ENCODE measurements around the gene UBE2M. TPM values are rescaled to one million over a fixed set of nuclear protein-coding genes. Genes with fewer than 3 reads are reported as not detected.
"Not testable (repeated sequence)": the region's sequence is repeated elsewhere in the genome, so short reads cannot be mapped to it uniquely, and the experiment has no call there.

UBE2M gene
- 10 to 100 TPM; 91.4 to 93.6 TPM for total RNA-seq

DNA sequence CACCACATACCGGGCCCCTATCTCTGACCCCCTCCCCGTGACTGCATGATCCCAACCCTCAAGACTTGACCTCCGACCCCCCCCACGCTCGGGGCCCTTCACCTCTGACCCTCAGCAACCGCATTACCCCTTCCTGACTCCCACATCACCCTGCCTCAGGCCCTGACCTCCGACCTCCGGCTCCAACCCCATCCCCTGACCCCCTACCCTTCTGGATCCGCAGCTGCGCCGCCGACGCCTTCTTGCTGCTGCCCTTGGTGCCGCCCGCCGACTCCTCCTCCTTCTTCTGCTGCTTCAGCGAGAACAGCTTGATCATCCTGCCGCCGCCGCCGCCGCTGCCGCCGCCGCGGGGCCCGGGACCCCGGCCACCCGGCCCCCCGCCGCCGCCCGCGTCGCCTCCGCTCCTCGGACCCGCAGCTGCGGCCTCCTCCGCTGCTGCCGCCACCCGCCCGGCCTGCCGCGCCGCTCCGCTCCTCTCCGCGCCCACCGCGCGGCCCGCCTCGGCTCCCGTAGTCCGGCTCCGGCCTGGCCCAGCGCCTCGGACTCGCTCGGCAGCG is at the start of gene UBE2M:
Gene UBE2M (minus strand): TSS at position 546 of the 557 bp plus-strand sequence. CDS start 230 bp downstream, at position 316.
- peak; percentile 71 for DNase-seq
- H3K27ac Mint-ChIP-seq: peak within 1 kb of the TSS; percentile 100
- peaks cover 64% of the 10 kb centered on the region for H3K4me1 Mint-ChIP-seq (ENCODE audit: low read depth)
- CTCF ChIA-PET: no interaction called here
- peaks cover 34% of the 10 kb centered on the region for H3K36me3 Mint-ChIP-seq (ENCODE audit: low read depth)
- no peaks in the 10 kb centered on the region for H3K27me3 Mint-ChIP-seq (ENCODE audit: low read depth)
- intact Hi-C loops (cut with micrococcal nuclease): loop anchor here (1.0 kb wide), 1 partner anchor 44 kb away; no protein-coding TSS in a partner anchor
- no peaks in the 10 kb centered on the region for H3K9me3 Mint-ChIP-seq
- H3K4me3 Mint-ChIP-seq: peak within 1 kb of the TSS; percentile 90

GRCh38 chr19:58607213-58607612 is 48.8 kb upstream of the UBE2M start:
- intact Hi-C loops (cut with micrococcal nuclease); H3K36me3 Mint-ChIP-seq (ENCODE audit: low read depth); H3K4me3 Mint-ChIP-seq; H3K27me3 Mint-ChIP-seq (ENCODE audit: low read depth); H3K9me3 Mint-ChIP-seq; H3K4me1 Mint-ChIP-seq (ENCODE audit: low read depth); CTCF ChIA-PET; H3K27ac Mint-ChIP-seq; DNase-seq: not testable (repeated sequence)

- H3K27me3 Mint-ChIP-seq (ENCODE audit: low read depth); H3K4me3 Mint-ChIP-seq; CTCF ChIA-PET; H3K27ac Mint-ChIP-seq; H3K36me3 Mint-ChIP-seq (ENCODE audit: low read depth); DNase-seq; intact Hi-C loops (cut with micrococcal nuclease); H3K4me1 Mint-ChIP-seq (ENCODE audit: low read depth); H3K9me3 Mint-ChIP-seq: not testable (repeated sequence)
Measured at GRCh38 chr19:58606251-58606896, 48.0 kb upstream of the UBE2M start.

DNA sequence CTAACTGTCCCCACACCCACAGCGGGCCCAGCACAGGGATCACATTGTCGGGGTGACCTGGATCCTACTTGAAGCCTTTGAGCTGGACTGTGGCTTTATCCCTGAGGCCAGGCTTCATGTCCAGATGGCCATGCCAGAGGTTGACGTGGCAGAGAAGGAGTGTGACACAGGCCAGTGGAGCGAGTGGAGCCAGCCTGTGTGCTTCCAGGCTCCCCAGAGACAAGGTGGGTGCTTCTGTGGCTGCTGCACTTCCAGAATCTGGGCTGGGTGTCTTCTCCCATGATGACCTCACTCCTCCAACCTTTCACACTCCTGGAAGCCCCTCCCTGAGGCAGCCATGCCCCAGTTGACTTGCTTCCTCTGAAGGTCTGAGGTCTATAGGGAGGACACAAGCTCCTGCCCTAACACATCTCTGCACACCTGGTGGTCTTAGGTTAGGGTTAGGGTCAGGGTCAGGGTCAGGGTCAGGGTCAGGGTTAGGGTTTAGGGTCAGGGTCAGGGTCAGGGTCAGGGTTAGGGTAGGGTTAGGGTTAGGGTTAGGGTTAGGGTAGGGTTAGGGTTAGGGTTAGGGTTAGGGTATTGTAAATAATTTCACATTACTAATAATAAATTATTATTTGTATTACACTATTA is 27.8 kb upstream of the UBE2M start:
- Mint-ChIP-seq H3K36me3 (ENCODE audit: low read depth) (peaks cover 9% of the 10 kb centered on the region), H3K27me3 (ENCODE audit: low read depth) (no peaks in the 10 kb centered on the region), H3K9me3 (no peaks in the 10 kb centered on the region), H3K4me1 (ENCODE audit: low read depth) (peaks cover 3% of the 10 kb centered on the region), H3K4me3 (no peak overlapping the region), H3K27ac (no peak overlapping the region)
- CTCF ChIA-PET: no interaction called here
- intact Hi-C loops (cut with micrococcal nuclease): no loop called here
- DNase-seq: no peak

- Mint-ChIP-seq H3K27ac (no peak overlapping the region), H3K36me3 (ENCODE audit: low read depth) (peaks cover 10% of the 10 kb centered on the region), H3K27me3 (ENCODE audit: low read depth) (no peaks in the 10 kb centered on the region), H3K4me1 (ENCODE audit: low read depth) (peaks cover 7% of the 10 kb centered on the region), H3K9me3 (no peaks in the 10 kb centered on the region), H3K4me3 (no peak overlapping the region)
- DNase-seq: no peak
- intact Hi-C loops (cut with micrococcal nuclease): no loop called here
- CTCF ChIA-PET: no interaction called here
Measured at GRCh38 chr19:58585442-58586132, 27.2 kb upstream of the UBE2M start.

GRCh38 chr19:58584498-58585441 is 26.4 kb upstream of the UBE2M start:
- CTCF ChIA-PET: no interaction called here
- H3K27ac Mint-ChIP-seq: no peak overlapping the region
- peaks cover 7% of the 10 kb centered on the region for H3K4me1 Mint-ChIP-seq (ENCODE audit: low read depth)
- intact Hi-C loops (cut with micrococcal nuclease): no loop called here
- H3K27me3 Mint-ChIP-seq (ENCODE audit: low read depth): no peaks in the 10 kb centered on the region
- H3K36me3 Mint-ChIP-seq (ENCODE audit: low read depth): peaks cover 10% of the 10 kb centered on the region
- H3K4me3 Mint-ChIP-seq: no peak overlapping the region
- no peak for DNase-seq
- H3K9me3 Mint-ChIP-seq: no peaks in the 10 kb centered on the region

DNA sequence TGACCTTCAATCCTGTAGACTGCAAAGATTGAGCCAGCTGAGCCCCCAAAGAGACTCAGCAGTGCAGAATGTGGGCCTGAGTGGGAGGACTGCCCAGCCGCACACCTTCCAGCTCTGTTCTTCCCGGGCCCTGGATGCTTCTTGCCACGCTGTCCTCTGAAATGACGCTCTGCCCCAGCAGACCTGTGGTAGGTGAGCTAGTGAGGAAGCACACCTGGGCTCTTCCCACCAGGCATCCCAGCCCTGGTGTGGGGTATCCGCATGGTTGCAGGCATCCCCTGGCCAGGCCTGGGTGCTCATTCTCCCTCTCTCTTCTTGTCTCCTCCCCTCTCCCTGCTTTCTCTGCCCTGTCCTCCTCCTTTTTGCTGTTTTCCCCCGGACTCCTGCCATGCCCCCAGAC is 24.6 kb upstream of the UBE2M start:
- DNase-seq: no peak
- Mint-ChIP-seq H3K4me1 (ENCODE audit: low read depth) (peaks cover 21% of the 10 kb centered on the region), H3K27ac (peak overlapping the region; percentile 8), H3K9me3 (no peaks in the 10 kb centered on the region), H3K4me3 (no peak overlapping the region), H3K27me3 (ENCODE audit: low read depth) (no peaks in the 10 kb centered on the region), H3K36me3 (ENCODE audit: low read depth) (peaks cover 10% of the 10 kb centered on the region)
- intact Hi-C loops (cut with micrococcal nuclease): no loop called here
- CTCF ChIA-PET: interaction anchor here (0.6 to 0.7 kb wide), 2 partner anchors 63 to 81 kb away, joined by 3 read pairs; no protein-coding TSS in a partner anchor

DNA sequence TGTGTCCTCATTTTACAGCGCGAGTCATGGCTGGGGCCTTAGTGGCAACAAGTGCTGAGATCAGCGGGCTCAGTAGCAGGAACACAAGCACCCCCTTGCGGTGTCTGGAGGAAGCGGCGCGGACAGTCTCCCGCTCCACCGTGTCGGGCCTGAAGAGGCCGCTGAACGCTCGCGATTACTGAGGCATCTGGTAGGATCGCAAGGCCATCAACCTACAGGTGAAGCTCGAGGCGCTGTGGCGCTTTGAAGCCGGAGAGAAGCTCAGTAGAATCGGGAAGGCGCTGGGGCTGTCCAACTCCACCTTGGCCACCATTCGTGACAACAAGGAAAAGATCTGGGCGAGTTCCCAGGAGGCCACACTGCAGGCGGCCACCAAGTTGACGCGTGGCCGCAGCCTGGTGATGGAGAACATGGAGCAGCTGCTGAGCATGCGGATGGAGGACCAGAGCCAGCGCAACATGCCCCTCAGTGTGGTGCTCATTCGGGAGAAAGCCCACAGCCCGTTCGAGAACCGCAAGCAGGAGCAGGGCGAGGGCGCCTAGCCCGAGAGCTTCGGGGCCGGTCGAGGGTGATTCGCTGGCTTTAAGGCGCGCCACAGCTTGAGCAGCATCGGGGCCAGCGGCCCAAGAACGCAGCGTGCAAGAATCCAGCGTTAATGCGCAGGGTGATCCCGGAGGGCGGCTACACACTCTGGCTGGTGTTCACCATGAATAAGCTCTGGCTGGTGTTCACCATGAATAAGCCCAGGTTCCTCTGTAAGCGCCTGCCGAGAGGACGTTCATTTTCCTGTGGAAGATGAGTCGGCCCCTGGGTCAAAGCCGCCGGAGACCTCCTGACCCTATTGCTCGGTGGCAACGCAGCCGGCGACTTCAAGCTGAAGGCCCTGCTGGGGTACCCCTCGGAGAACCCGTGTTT is 23.1 kb upstream of the UBE2M start:
- Mint-ChIP-seq H3K9me3 (no peaks in the 10 kb centered on the region), H3K36me3 (ENCODE audit: low read depth) (peaks cover 10% of the 10 kb centered on the region), H3K27ac (peak overlapping the region; percentile 71), H3K4me1 (ENCODE audit: low read depth) (peaks cover 28% of the 10 kb centered on the region), H3K4me3 (no peak overlapping the region), H3K27me3 (ENCODE audit: low read depth) (no peaks in the 10 kb centered on the region)
- intact Hi-C loops (cut with micrococcal nuclease): loop anchor here (1.0 kb wide), 3 partner anchors 8 to 67 kb away; partner anchors contain the start of genes MZF1 and ZBTB45
- DNase-seq: peak; percentile 98
- CTCF ChIA-PET: interaction anchor here (0.6 to 2.3 kb wide), 15 partner anchors 10 to 726 kb away, joined by 3 to 52 read pairs (median 3); partner anchors contain the start of genes CHMP2A and ZBTB45

DNA sequence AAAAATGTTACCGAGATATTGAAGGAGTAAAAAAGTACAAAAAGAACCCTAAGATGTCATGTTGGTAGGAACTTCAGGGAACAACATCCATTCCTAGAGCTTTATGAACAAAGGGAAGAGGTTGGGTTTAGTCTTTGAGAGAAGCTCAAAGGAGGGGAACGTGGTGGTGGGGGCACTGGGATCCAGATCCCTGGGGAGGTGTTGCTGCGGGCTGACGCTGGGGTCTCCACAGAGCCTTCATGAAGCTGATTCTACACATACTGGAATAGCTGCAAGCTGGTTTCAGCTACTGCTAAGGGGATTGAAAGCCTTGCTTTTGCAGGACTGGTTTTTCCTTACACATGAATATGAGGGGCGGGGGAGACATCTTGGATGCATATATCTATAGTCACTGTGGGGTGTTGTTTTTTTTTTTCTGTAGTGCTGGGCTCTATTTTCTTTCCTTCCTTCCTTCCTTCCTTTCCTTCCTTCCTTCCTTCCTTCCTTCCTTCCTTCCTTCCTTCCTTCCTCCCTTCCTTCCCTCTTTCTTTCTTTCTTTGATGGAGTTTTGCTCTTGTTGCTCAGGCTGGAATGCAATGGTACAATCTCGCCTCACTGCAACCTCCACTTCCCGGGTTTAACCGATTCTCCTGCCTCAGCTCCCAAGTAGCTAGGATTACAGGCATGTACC is 21.2 kb upstream of the UBE2M start:
- H3K4me1 Mint-ChIP-seq (ENCODE audit: low read depth): peaks cover 35% of the 10 kb centered on the region
- no peak for DNase-seq
- CTCF ChIA-PET: interaction anchor here (0.7 to 2.4 kb wide), 4 partner anchors 60 to 317 kb away, joined by 3 to 10 read pairs (median 4); partner anchors contain the start of gene ZBTB45
- H3K27ac Mint-ChIP-seq: no peak overlapping the region
- intact Hi-C loops (cut with micrococcal nuclease): no loop called here
- no peak overlapping the region for H3K4me3 Mint-ChIP-seq
- H3K9me3 Mint-ChIP-seq: no peaks in the 10 kb centered on the region
- H3K36me3 Mint-ChIP-seq (ENCODE audit: low read depth): peaks cover 10% of the 10 kb centered on the region
- H3K27me3 Mint-ChIP-seq (ENCODE audit: low read depth): no peaks in the 10 kb centered on the region

GRCh38 chr19:58578012-58578925 is 19.9 kb upstream of the UBE2M start:
- no peak overlapping the region for H3K4me3 Mint-ChIP-seq
- DNase-seq: peak; percentile 44
- intact Hi-C loops (cut with micrococcal nuclease): no loop called here
- H3K27me3 Mint-ChIP-seq (ENCODE audit: low read depth): no peaks in the 10 kb centered on the region
- CTCF ChIA-PET: interaction anchor here (0.6 to 2.4 kb wide), 5 partner anchors 24 to 100 kb away, joined by 3 to 10 read pairs (median 5); partner anchors contain the start of genes CHMP2A and ZBTB45
- peak overlapping the region; percentile 70 for H3K27ac Mint-ChIP-seq
- H3K9me3 Mint-ChIP-seq: no peaks in the 10 kb centered on the region
- H3K4me1 Mint-ChIP-seq (ENCODE audit: low read depth): peaks cover 46% of the 10 kb centered on the region
- peaks cover 10% of the 10 kb centered on the region for H3K36me3 Mint-ChIP-seq (ENCODE audit: low read depth)
